Keratinocyte (primary cell): ENCODE results near the gene PLPPR2.

Experiments
- EZH2 ChIP-seq: IDR thresholded peaks from one replicate; pipeline ENCODE4 v1.6.1; 2012; ENCODE audit warnings: inconsistent platforms, mild to moderate bottlenecking, low read length, moderate library complexity
- TF ChIP-seq, protein P1 (sequence below), 3 experiments: IDR thresholded peaks in 1 of 3; conservative IDR thresholded peaks in 1 of 3; optimal IDR thresholded peaks in 1 of 3; 2 replicates in 2 of 3; 3 replicates in 1 of 3; pipeline versions ENCODE3 to v1.5.1; 2011; ENCODE audit warnings: low read length in 3 of 3, mild to moderate bottlenecking in 3 of 3, moderate library complexity in 2 of 3, control low read depth in 1 of 3, inconsistent platforms in 1 of 3; ENCODE audit not compliant: insufficient read depth in 2 of 3; ENCODE audit errors: extremely low read depth in 1 of 3

- TF ChIP-seq, protein P1, sequence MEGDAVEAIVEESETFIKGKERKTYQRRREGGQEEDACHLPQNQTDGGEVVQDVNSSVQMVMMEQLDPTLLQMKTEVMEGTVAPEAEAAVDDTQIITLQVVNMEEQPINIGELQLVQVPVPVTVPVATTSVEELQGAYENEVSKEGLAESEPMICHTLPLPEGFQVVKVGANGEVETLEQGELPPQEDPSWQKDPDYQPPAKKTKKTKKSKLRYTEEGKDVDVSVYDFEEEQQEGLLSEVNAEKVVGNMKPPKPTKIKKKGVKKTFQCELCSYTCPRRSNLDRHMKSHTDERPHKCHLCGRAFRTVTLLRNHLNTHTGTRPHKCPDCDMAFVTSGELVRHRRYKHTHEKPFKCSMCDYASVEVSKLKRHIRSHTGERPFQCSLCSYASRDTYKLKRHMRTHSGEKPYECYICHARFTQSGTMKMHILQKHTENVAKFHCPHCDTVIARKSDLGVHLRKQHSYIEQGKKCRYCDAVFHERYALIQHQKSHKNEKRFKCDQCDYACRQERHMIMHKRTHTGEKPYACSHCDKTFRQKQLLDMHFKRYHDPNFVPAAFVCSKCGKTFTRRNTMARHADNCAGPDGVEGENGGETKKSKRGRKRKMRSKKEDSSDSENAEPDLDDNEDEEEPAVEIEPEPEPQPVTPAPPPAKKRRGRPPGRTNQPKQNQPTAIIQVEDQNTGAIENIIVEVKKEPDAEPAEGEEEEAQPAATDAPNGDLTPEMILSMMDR (optimal IDR thresholded peaks at IDR 0.05 in 1 of 3, IDR thresholded peaks at IDR 0.05 in 1 of 3, conservative IDR thresholded peaks at IDR 0.05 in 1 of 3; ENCODE audit: extremely low read depth in 1 of 3, insufficient read depth in 2 of 3, low read length in 3 of 3), result no peak
- no peak for TF ChIP-seq EZH2
Measured at GRCh38 chr19:11363881-11364280, 8.6 kb downstream of the PLPPR2 start.
